ENCODE measurements around the gene ASIC4. TPM values are rescaled to one million over a fixed set of nuclear protein-coding genes. Genes with fewer than 3 reads are reported as not detected.
A peak's percentile ranks its signal among the peaks of the same experiment; 100 is the strongest.

The ASIC4 gene
- polyA plus RNA-seq, 3 donors: not detected

DNA sequence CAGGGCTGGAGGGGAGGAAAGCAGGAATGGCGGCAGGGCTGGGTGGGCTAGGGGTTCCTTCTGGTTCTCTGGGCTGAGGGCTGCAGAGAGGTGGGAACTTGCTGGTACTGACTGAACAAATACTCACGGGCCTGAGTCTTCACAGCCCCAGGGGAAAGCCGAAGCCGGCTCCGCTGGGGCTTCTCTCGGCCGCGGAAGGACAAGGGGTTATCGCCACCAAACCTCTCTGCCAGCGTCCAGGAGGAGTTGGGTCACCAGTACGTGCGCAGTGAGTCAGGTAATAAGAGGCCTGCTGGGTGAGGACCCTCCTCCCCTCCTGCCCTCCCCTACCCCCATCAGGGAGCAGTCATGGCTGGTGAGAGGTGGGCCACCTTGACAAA is 29.1 kb upstream of the ASIC4 start:
- H3K9ac ChIP-seq (ENCODE audit: insufficient read depth, low read length, poor library complexity, severe bottlenecking): no peak overlapping the region
- H3K4me2 ChIP-seq (replicated peaks; ENCODE audit: extremely low read depth, low read length, poor library complexity, severe bottlenecking): no peak overlapping the region
- H2AFZ ChIP-seq (ENCODE audit: insufficient read depth, low read depth, low read length, poor library complexity, severe bottlenecking): no peak overlapping the region
- no peaks in the 10 kb centered on the region for H4K20me1 ChIP-seq (ENCODE audit: insufficient read depth, low read length)
- H3K27me3 ChIP-seq (ENCODE audit: control insufficient read depth in 2 of 2, insufficient read depth in 2 of 2, low read length in 2 of 2): peaks cover 21 to 53% of the 10 kb centered on the region in 2 donors
- no peaks in the 10 kb centered on the region for H3K79me2 ChIP-seq (ENCODE audit: insufficient read depth, low read length)
- H3K27me3 Mint-ChIP-seq (ENCODE audit: low read depth in 3 of 3): peaks cover 47 to 77% (median 59%) of the 10 kb centered on the region in 3 donors
- H3K9me3 Mint-ChIP-seq: peaks cover 0 to 9% (median 2%) of the 10 kb centered on the region in 7 donors
- intact Hi-C loops (cut with micrococcal nuclease): no loop called here
- peak overlapping the region in 1 of 2 donors; percentile 53 for H3K4me3 Mint-ChIP-seq
- 44% methylated on average over 5 of the region's 12 CpGs for WGBS (ENCODE audit: insufficient coverage)
- TF ChIP-seq, protein P1, sequence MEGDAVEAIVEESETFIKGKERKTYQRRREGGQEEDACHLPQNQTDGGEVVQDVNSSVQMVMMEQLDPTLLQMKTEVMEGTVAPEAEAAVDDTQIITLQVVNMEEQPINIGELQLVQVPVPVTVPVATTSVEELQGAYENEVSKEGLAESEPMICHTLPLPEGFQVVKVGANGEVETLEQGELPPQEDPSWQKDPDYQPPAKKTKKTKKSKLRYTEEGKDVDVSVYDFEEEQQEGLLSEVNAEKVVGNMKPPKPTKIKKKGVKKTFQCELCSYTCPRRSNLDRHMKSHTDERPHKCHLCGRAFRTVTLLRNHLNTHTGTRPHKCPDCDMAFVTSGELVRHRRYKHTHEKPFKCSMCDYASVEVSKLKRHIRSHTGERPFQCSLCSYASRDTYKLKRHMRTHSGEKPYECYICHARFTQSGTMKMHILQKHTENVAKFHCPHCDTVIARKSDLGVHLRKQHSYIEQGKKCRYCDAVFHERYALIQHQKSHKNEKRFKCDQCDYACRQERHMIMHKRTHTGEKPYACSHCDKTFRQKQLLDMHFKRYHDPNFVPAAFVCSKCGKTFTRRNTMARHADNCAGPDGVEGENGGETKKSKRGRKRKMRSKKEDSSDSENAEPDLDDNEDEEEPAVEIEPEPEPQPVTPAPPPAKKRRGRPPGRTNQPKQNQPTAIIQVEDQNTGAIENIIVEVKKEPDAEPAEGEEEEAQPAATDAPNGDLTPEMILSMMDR (IDR thresholded peaks at IDR 0.05): no peak
- no peak overlapping the region for H3K4me3 ChIP-seq (replicated peaks in 1 of 3; ENCODE audit: low read depth in 2 of 3, low read length in 3 of 3)
- H3K36me3 ChIP-seq (replicated peaks in 1 of 2; ENCODE audit: control insufficient read depth in 1 of 2, insufficient read depth in 2 of 2, low read length in 2 of 2): no peaks in the 10 kb centered on the region
- H3K4me1 ChIP-seq (ENCODE audit: control insufficient read depth in 1 of 2, insufficient read depth in 2 of 2, low read length in 2 of 2): no peaks in the 10 kb centered on the region
- peaks cover 2% of the 10 kb centered on the region for H3K4me1 Mint-ChIP-seq
- no peaks in the 10 kb centered on the region for H3K36me3 Mint-ChIP-seq
- H3K27ac ChIP-seq (ENCODE audit: low read depth in 1 of 2, low read length in 2 of 2): no peak overlapping the region
- no peak for DNase-seq
- H3K27ac Mint-ChIP-seq: no peak overlapping the region
- H3K9me3 ChIP-seq (replicated peaks in 1 of 2; ENCODE audit: control insufficient read depth in 1 of 2, insufficient read depth in 1 of 2, low read length in 2 of 2): peaks cover 0 to 10% of the 10 kb centered on the region in 2 donors

DNA sequence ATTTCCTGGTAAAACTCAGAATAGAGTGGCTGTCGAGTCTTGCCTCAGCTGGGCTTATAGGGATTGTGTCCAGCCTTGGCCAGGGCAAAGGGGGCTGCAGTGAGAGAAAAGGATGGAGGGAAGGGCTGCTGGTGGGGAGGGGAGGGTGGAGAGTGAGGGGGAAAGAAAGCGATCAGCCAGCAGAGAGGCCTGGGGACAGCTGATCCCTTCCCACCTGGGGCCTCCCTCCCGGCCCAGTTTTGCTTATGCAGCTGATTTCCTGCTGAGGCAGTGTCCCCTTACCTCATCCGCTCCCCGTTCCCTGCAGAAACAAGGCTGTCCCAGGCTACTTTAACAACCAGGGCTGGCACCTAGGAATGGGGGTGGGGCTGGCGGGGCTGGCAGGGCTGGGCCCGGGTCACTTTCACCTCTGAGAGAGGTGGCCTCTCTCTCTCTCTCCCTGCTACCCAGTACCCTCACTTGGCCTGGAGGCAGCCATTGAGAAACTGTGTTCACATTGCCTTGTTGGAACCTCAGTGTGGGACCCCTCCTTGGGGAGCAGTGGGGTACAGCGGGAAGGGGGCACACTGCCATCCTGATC is 27.8 kb upstream of the ASIC4 start:
- H3K4me2 ChIP-seq (replicated peaks; ENCODE audit: extremely low read depth, low read length, poor library complexity, severe bottlenecking): no peak overlapping the region

More for the DNA sequence above, 27.8 kb upstream of the ASIC4 start:
- H3K36me3 Mint-ChIP-seq: no peaks in the 10 kb centered on the region
- Histone ChIP-seq H3K4me3 (replicated peaks in 1 of 3; ENCODE audit: low read depth in 2 of 3, low read length in 3 of 3) (no peak overlapping the region), H4K20me1 (ENCODE audit: insufficient read depth, low read length) (no peaks in the 10 kb centered on the region), H3K79me2 (ENCODE audit: insufficient read depth, low read length) (no peaks in the 10 kb centered on the region), H2AFZ (ENCODE audit: insufficient read depth, low read depth, low read length, poor library complexity, severe bottlenecking) (no peak overlapping the region), H3K9me3 (replicated peaks in 1 of 2; ENCODE audit: control insufficient read depth in 1 of 2, insufficient read depth in 1 of 2, low read length in 2 of 2) (peaks cover 0 to 10% of the 10 kb centered on the region in 2 donors), H3K9ac (ENCODE audit: insufficient read depth, low read length, poor library complexity, severe bottlenecking) (no peak overlapping the region), H3K27me3 (ENCODE audit: control insufficient read depth in 2 of 2, insufficient read depth in 2 of 2, low read length in 2 of 2) (peaks cover 21 to 50% of the 10 kb centered on the region in 2 donors), H3K4me1 (ENCODE audit: control insufficient read depth in 1 of 2, insufficient read depth in 2 of 2, low read length in 2 of 2) (no peaks in the 10 kb centered on the region), H3K27ac (ENCODE audit: low read depth in 1 of 2, low read length in 2 of 2) (no peak overlapping the region), H3K36me3 (replicated peaks in 1 of 2; ENCODE audit: control insufficient read depth in 1 of 2, insufficient read depth in 2 of 2, low read length in 2 of 2) (no peaks in the 10 kb centered on the region)
- no peak overlapping the region for H3K4me3 Mint-ChIP-seq
- TF ChIP-seq, protein P1 (IDR thresholded peaks at IDR 0.05): no peak
- peaks cover 0 to 9% (median 2%) of the 10 kb centered on the region in 7 donors for H3K9me3 Mint-ChIP-seq
- 61% methylated on average over 4 of the region's 8 CpGs for WGBS (ENCODE audit: insufficient coverage)
- intact Hi-C loops (cut with micrococcal nuclease): no loop called here
- no peak for DNase-seq
- H3K27me3 Mint-ChIP-seq (ENCODE audit: low read depth in 3 of 3): peaks cover 45 to 77% (median 55%) of the 10 kb centered on the region in 3 donors
- H3K27ac Mint-ChIP-seq: no peak overlapping the region
- H3K4me1 Mint-ChIP-seq: peaks cover 2% of the 10 kb centered on the region
